A673 (cell line): ENCODE measurements around the gene NSG2.

Source experiments
- CTCF ChIP-seq: fragments of 300-800, 200-600 bp; sonication (generic); conservative IDR thresholded peaks from 2 replicates; pipeline ENCODE4 v1.5.1; 2017; ENCODE audit warnings: low read depth, mild to moderate bottlenecking, antibody characterized with exemption, low read length, moderate library complexity, mixed read lengths
- EZH2 ChIP-seq: fragments of 200-600 bp; sonication (generic); IDR thresholded peaks from 2 replicates; pipeline ENCODE4 v1.6.1; 2017; ENCODE audit warnings: borderline replicate concordance, low read depth, mild to moderate bottlenecking, mixed read lengths, antibody characterized with exemption, low read length; ENCODE audit not compliant: poor library complexity, severe bottlenecking

- TF ChIP-seq CTCF (no peak), EZH2 (no peak)
Observed at GRCh38 chr5:174141398-174141797, 95.9 kb downstream of the NSG2 start.
